K562 (cell line): Measurements from ENCODE around the gene DTWD2.

Source experiments
- ARNT ChIP-seq, 2 experiments: fragments of 450-650 bp; IDR thresholded peaks; 2 replicates each; pipeline ENCODE4 v1.6.1; 2016; ENCODE audit warnings: mild to moderate bottlenecking in 1 of 2
- ATF3 ChIP-seq, 2 experiments: fragments of 450-650 bp in 1 of 2; sonication (generic) in 1 of 2; formaldehyde crosslinking in 1 of 2; IDR thresholded peaks in 1 of 2; conservative IDR thresholded peaks in 1 of 2; 2 replicates each; pipeline versions ENCODE4 v1.6.1 to v1.8.1; 2016 to 2023; ENCODE audit warnings: mild to moderate bottlenecking in 2 of 2, moderate library complexity in 2 of 2, inconsistent platforms in 1 of 2, missing genetic modification reagents in 1 of 2
- CTCF ChIP-seq, 3 experiments: IDR thresholded peaks in 2 of 3; conservative IDR thresholded peaks in 1 of 3; 2 replicates each; pipeline ENCODE4 v1.5.1; 2011 to 2012; ENCODE audit warnings: low read length in 3 of 3, mild to moderate bottlenecking in 3 of 3, control low read depth in 2 of 3, improper control_type of control experiment in 1 of 3, inconsistent platforms in 1 of 3, low read depth in 1 of 3, mixed read lengths in 1 of 3, moderate library complexity in 1 of 3; ENCODE audit not compliant: insufficient read depth in 2 of 3
- FOSL1 ChIP-seq: fragments of 200-800 bp; sonication (Bioruptor generic); conservative IDR thresholded peaks from 2 replicates; pipeline ENCODE4 v1.6.1; 2016; ENCODE audit warnings: missing genetic modification characterization, missing compliant biosample characterization
- TCFL5 ChIP-seq: fragments of 250-450 bp; sonication (Bioruptor Pico); conservative IDR thresholded peaks from 2 replicates; pipeline ENCODE4 v1.6.1; 2021; ENCODE audit warnings: mild to moderate bottlenecking, moderate library complexity, matching md5 sums
- WHSC1 ChIP-seq: IDR thresholded peaks from one replicate; pipeline ENCODE4 v1.6.1; 2012; ENCODE audit warnings: low read length, control low read depth, inconsistent platforms
- ZNF561 ChIP-seq: fragments of 450-650 bp; formaldehyde crosslinking; conservative IDR thresholded peaks from 2 replicates; pipeline ENCODE4 v1.4.0; 2020; ENCODE audit warnings: mild to moderate bottlenecking, moderate library complexity

- no peak for TF ChIP-seq FOSL1 (tag)
- no peak for TF ChIP-seq WHSC1
- no peak for TF ChIP-seq ZNF561
- TF ChIP-seq ATF3 (IDR thresholded peaks at IDR 0.05), result no peak
- TF ChIP-seq ATF3 (CRISPR knock-in tag; conservative IDR thresholded peaks at IDR 0.05), result no peak
- no peak for TF ChIP-seq ARNT (IDR thresholded peaks at IDR 0.05)
- no peak for TF ChIP-seq TCFL5 (CRISPR knock-in tag)
- TF ChIP-seq CTCF (IDR thresholded peaks at IDR 0.05 in 2 of 3, conservative IDR thresholded peaks at IDR 0.05 in 1 of 3; ENCODE audit: insufficient read depth in 2 of 3, low read depth in 1 of 3, low read length in 3 of 3), result no peak
These were observed 105.0 kb downstream of the DTWD2 start for GRCh38 chr5:118883362-118883761.
